A549 (cell line): ENCODE measurements around the gene BMP5. TPM values are rescaled to one million over a fixed set of nuclear protein-coding genes. Genes with fewer than 3 reads are reported as not detected.

Source experiments
- ATAC-seq, 2 experiments: fragments of 200-7000 bp in 1 of 2; fragments of >200 bp in 1 of 2; cut with Nextera tagmentation in 1 of 2; cut with Tn5 transposase in 1 of 2; 3 replicates each; pipeline versions ENCODE4 v1.8.0 to v1.9.1; 2018 to 2020; ENCODE audit warnings: mild to moderate bottlenecking in 1 of 2, moderate library complexity in 1 of 2
- CTCF ChIA-PET: fragments of 300-600 bp; sonication (Branson Sonifier 250); formaldehyde crosslinking; extraction: SDS; loops from one replicate; lab custom pipeline; 2021; ENCODE audit warnings: antibody characterized with exemption, inconsistent platforms; lab: Yijun Ruan, JAX
- POLR2A ChIA-PET: fragments of 350-600 bp; formaldehyde crosslinking; extraction: SDS; loops from one replicate; lab custom pipeline; 2021; ENCODE audit warnings: antibody characterized with exemption, inconsistent platforms; lab: Yijun Ruan, JAX
- DNase-seq, 2 experiments: peaks; one replicate each; pipeline versions ENCODE4 v3.0.0 to v3.0.0-alpha.2; 2011 to 2016; ENCODE audit warnings: low read depth in 1 of 2, low spot score in 1 of 2
- FAIRE-seq: peaks from 2 replicates; lab custom pipeline; 2011; peaks lifted over from hg19 to GRCh38; lab: Jason Lieb, UNC
- H3K27ac ChIP-seq, 2 experiments: fragments of >200 bp; sonication (Bioruptor Twin); formaldehyde crosslinking; 3 replicates each; pipeline ENCODE4 v1.5.1; 2016 to 2017
- H3K4me1 ChIP-seq: fragments of >200 bp; sonication (Bioruptor Twin); formaldehyde crosslinking; 3 replicates; pipeline ENCODE4 v1.6.1; 2016
- H3K4me2 ChIP-seq: fragments of >200 bp; sonication (Bioruptor Twin); formaldehyde crosslinking; 3 replicates; pipeline ENCODE4 v1.6.1; 2016
- H3K4me3 ChIP-seq: fragments of >200 bp; sonication (Bioruptor Twin); formaldehyde crosslinking; 3 replicates; pipeline ENCODE4 v1.5.1; 2016
- H3K9me3 ChIP-seq: fragments of >200 bp; sonication (Bioruptor Twin); formaldehyde crosslinking; 3 replicates; pipeline ENCODE4 v1.6.1; 2016
- CBX2 ChIP-seq: fragments of 200-600 bp; sonication (generic); IDR thresholded peaks from 2 replicates; pipeline ENCODE4 v1.6.1; 2016; ENCODE audit warnings: low read depth, mild to moderate bottlenecking, borderline replicate concordance
- CEBPB ChIP-seq, 2 experiments: fragments of >200 bp in 1 of 2; sonication (Bioruptor Twin) in 1 of 2; formaldehyde crosslinking in 1 of 2; IDR thresholded peaks; 2 replicates each; pipeline ENCODE4 v1.6.1; 2012 to 2016
- EHF ChIP-seq: fragments of 250-450 bp; sonication (Bioruptor Pico); IDR thresholded peaks from 2 replicates; pipeline ENCODE4 v1.5.0; 2020; ENCODE audit warnings: mild to moderate bottlenecking
- EHMT2 ChIP-seq: fragments of 200-600 bp; sonication (generic); IDR thresholded peaks from 2 replicates; pipeline ENCODE4 v1.6.1; 2016; ENCODE audit warnings: antibody characterized with exemption, low read depth, mild to moderate bottlenecking, moderate library complexity
- EP300 ChIP-seq, 2 experiments: fragments of >200 bp; sonication (Bioruptor Twin); formaldehyde crosslinking; IDR thresholded peaks; 2 replicates in 1 of 2; 3 replicates in 1 of 2; pipeline ENCODE4 v1.6.1; 2016 to 2017
- FOSL2 ChIP-seq, 2 experiments: fragments of 450-650 bp in 1 of 2; fragments of >200 bp in 1 of 2; sonication (Bioruptor Twin) in 1 of 2; formaldehyde crosslinking; IDR thresholded peaks; 2 replicates each; pipeline versions ENCODE4 v1.5.0 to v1.6.1; 2016 to 2020; ENCODE audit warnings: mild to moderate bottlenecking in 1 of 2, moderate library complexity in 1 of 2
- GATA3 ChIP-seq: IDR thresholded peaks from 2 replicates; pipeline ENCODE4 v1.6.1; 2012; ENCODE audit warnings: borderline replicate concordance
- HDAC2 ChIP-seq: fragments of 200-600 bp; sonication (generic); IDR thresholded peaks from 2 replicates; pipeline ENCODE4 v1.6.1; 2016
- HOXA7 ChIP-seq: fragments of 250-450 bp; sonication (Bioruptor Pico); IDR thresholded peaks from 2 replicates; pipeline ENCODE4 v1.5.0; 2020; ENCODE audit warnings: mild to moderate bottlenecking, moderate library complexity
- HOXB13 ChIP-seq: fragments of 250-450 bp; sonication (Bioruptor Pico); IDR thresholded peaks from 2 replicates; pipeline ENCODE4 v1.5.0; 2020; ENCODE audit warnings: low read depth, mild to moderate bottlenecking, moderate library complexity
- JUN ChIP-seq, 2 experiments: fragments of >200 bp; sonication (Bioruptor Twin); formaldehyde crosslinking; IDR thresholded peaks; 2 replicates in 1 of 2; 3 replicates in 1 of 2; pipeline ENCODE4 v1.6.1; 2016 to 2017
- JUNB ChIP-seq: fragments of >200 bp; sonication (Bioruptor Twin); formaldehyde crosslinking; IDR thresholded peaks from 2 replicates; pipeline ENCODE4 v1.6.1; 2016
- KDM1A ChIP-seq: fragments of 200-600 bp; sonication (generic); IDR thresholded peaks from 2 replicates; pipeline ENCODE4 v1.6.1; 2016; ENCODE audit warnings: low read depth, mild to moderate bottlenecking
- MYC ChIP-seq: IDR thresholded peaks from 2 replicates; pipeline ENCODE4 v1.6.1; 2012; ENCODE audit warnings: mild to moderate bottlenecking, inconsistent platforms, low read length, improper control_type of control experiment, borderline replicate concordance
- NFE2L2 ChIP-seq: fragments of 150-350 bp; conservative IDR thresholded peaks from 2 replicates; pipeline ENCODE4 v1.6.1; 2014; ENCODE audit warnings: low read length
- NPAS2 ChIP-seq: fragments of 250-450 bp; sonication (Bioruptor Pico); IDR thresholded peaks from 2 replicates; pipeline ENCODE4 v1.8.0; 2022; ENCODE audit warnings: mild to moderate bottlenecking, moderate library complexity, borderline replicate concordance
- NR3C1 ChIP-seq: fragments of >200 bp; sonication (Bioruptor Twin); formaldehyde crosslinking; IDR thresholded peaks from 3 replicates; pipeline ENCODE4 v1.6.1; 2017
- POLR2AphosphoS2 ChIP-seq: conservative IDR thresholded peaks from 2 replicates; pipeline ENCODE4 v1.6.1; 2012; ENCODE audit warnings: low read length, improper control_type of control experiment, inconsistent platforms
- RAD21 ChIP-seq, 2 experiments: fragments of >200 bp in 1 of 2; sonication (Bioruptor Twin) in 1 of 2; formaldehyde crosslinking in 1 of 2; IDR thresholded peaks in 1 of 2; conservative IDR thresholded peaks in 1 of 2; 2 replicates in 1 of 2; 3 replicates in 1 of 2; pipeline ENCODE4 v1.6.1; 2012 to 2018; ENCODE audit warnings: inconsistent platforms in 1 of 2
- RARB ChIP-seq: fragments of 250-450 bp; sonication (Bioruptor Pico); IDR thresholded peaks from 2 replicates; pipeline ENCODE4 v1.8.0; 2021; ENCODE audit warnings: mild to moderate bottlenecking, moderate library complexity
- RCOR1 ChIP-seq: fragments of 150-350 bp; IDR thresholded peaks from 2 replicates; pipeline ENCODE4 v1.6.1; 2014; ENCODE audit warnings: antibody characterized with exemption, low read length, low read depth
- RNF2 ChIP-seq: fragments of 200-600 bp; sonication (generic); IDR thresholded peaks from 2 replicates; pipeline ENCODE4 v1.6.1; 2016; ENCODE audit warnings: low read depth, mild to moderate bottlenecking, antibody characterized with exemption, moderate library complexity, borderline replicate concordance
- TFCP2L1 ChIP-seq: fragments of 250-450 bp; sonication (Bioruptor Pico); IDR thresholded peaks from 2 replicates; pipeline ENCODE4 v1.5.0; 2021; ENCODE audit warnings: mild to moderate bottlenecking
- ZSCAN20 ChIP-seq: fragments of 250-450 bp; sonication (Bioruptor Pico); IDR thresholded peaks from 2 replicates; pipeline ENCODE4 v1.8.0; 2022; ENCODE audit warnings: mild to moderate bottlenecking, moderate library complexity
- WGBS: methylation state at CpG from one replicate; pipeline ENCODE4 v1.1.6; 2017; ENCODE audit errors: missing lambda C conversion rate; 5-methylcytosine and 5-hydroxymethylcytosine counted together
- polyA plus RNA-seq, 4 experiments: library from polyadenylated mRNA; depleted of rRNA in 3 of 4; stranded (reverse); fragments of >200 nt; fragmentation: RNase III in 1 of 4; extraction: RNeasy Plus Mini Kit Qiagen cat#74134 plus additional on column Dnase treatment in 1 of 4; gene quantifications; 2 replicates in 3 of 4; 3 replicates in 1 of 4; pipeline ENCODE4 v1.2.3, GENCODE V29; 2011 to 2017
- TF ChIP-seq, protein P1 (sequence below): IDR thresholded peaks from 2 replicates; pipeline ENCODE4 v1.6.1; 2012
- TF ChIP-seq, protein P2 (sequence below): IDR thresholded peaks from 2 replicates; pipeline ENCODE4 v1.6.1; 2012
- TF ChIP-seq, protein P3 (sequence below): fragments of >200 bp; sonication (Bioruptor Twin); formaldehyde crosslinking; IDR thresholded peaks from 3 replicates; pipeline ENCODE4 v1.5.1; 2016
- TF ChIP-seq, protein P4 (sequence below): fragments of 200-600 bp; sonication (generic); IDR thresholded peaks from 2 replicates; pipeline ENCODE4 v1.6.1; 2016; ENCODE audit warnings: antibody characterized with exemption, mild to moderate bottlenecking, moderate library complexity
- TF ChIP-seq, protein P5 (sequence below): fragments of >200 bp; sonication (Bioruptor Twin); formaldehyde crosslinking; IDR thresholded peaks from 3 replicates; pipeline ENCODE4 v1.6.1; 2016
- TF ChIP-seq, protein P6 (sequence below): fragments of 250-450 bp; sonication (Bioruptor Pico); IDR thresholded peaks from 2 replicates; pipeline ENCODE4 v1.5.0; 2021; ENCODE audit warnings: mild to moderate bottlenecking, moderate library complexity, borderline replicate concordance

Gene BMP5
- polyA plus RNA-seq, 2 of the 4 experiments (the other 2 are of a cell fraction) = 0.04 to 0.12 TPM

DNA sequence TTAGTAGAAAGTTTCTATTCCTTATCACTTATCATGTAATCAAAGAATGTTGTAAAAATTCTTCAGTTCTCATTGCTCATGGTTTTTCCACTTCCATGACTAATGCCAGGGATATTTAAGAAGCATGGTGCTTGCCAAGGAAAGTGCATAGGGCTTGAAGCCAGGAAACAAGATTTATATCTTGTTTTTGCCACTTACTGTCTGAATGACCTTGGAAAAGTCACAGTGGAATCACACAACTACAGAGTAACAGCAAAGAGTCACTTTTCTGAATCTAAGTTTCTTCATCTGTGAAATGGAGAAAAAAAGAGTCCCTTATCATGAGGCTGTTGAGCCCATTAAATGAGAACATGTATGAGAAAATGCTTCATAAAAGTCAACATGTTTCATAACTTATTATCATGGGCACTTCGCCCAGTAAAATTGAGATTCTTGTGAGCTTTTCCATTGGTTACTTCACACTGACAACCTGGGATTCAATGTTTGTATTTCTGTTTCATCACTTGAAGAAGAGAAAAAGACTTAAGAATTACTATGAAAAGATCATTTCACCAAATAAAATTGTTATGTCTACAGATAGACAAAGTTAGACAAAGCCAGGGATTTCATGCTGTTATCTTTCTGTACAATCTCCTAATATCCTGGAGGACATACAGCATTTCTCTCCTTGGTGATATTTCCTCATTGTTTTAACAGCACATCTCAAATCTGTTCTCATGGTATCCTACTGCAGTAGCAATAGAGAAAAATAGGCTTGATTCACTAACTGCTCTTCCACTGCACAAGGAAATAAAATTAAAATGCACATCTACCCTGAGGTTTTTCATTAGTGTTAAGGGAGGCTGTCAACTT, 7.6 kb upstream of the BMP5 start:
- no peak overlapping the region for H3K4me3 ChIP-seq
- peak; percentile 87 to 89 for ATAC-seq
- no peak for TF ChIP-seq HOXB13 (CRISPR knock-in tag)
- peak; percentile 34 to 68; a peak in 2 of 5 replicates for TF ChIP-seq JUN (IDR thresholded peaks at IDR 0.05)
- TF ChIP-seq, protein P1, sequence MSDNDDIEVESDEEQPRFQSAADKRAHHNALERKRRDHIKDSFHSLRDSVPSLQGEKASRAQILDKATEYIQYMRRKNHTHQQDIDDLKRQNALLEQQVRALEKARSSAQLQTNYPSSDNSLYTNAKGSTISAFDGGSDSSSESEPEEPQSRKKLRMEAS = peak; percentile 62
- no peak for TF ChIP-seq ZSCAN20 (CRISPR knock-in tag)
- TF ChIP-seq EHF (CRISPR knock-in tag) = no peak
- peak; percentile 82 for TF ChIP-seq JUNB
- no peak for TF ChIP-seq NFE2L2
- no peak for TF ChIP-seq NR3C1
- TF ChIP-seq HDAC2 = no peak
- TF ChIP-seq, protein P2, sequence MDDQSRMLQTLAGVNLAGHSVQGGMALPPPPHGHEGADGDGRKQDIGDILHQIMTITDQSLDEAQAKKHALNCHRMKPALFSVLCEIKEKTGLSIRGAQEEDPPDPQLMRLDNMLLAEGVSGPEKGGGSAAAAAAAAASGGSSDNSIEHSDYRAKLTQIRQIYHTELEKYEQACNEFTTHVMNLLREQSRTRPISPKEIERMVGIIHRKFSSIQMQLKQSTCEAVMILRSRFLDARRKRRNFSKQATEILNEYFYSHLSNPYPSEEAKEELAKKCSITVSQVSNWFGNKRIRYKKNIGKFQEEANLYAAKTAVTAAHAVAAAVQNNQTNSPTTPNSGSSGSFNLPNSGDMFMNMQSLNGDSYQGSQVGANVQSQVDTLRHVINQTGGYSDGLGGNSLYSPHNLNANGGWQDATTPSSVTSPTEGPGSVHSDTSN = no peak
- no peak for TF ChIP-seq CBX2
- TF ChIP-seq, protein P3, sequence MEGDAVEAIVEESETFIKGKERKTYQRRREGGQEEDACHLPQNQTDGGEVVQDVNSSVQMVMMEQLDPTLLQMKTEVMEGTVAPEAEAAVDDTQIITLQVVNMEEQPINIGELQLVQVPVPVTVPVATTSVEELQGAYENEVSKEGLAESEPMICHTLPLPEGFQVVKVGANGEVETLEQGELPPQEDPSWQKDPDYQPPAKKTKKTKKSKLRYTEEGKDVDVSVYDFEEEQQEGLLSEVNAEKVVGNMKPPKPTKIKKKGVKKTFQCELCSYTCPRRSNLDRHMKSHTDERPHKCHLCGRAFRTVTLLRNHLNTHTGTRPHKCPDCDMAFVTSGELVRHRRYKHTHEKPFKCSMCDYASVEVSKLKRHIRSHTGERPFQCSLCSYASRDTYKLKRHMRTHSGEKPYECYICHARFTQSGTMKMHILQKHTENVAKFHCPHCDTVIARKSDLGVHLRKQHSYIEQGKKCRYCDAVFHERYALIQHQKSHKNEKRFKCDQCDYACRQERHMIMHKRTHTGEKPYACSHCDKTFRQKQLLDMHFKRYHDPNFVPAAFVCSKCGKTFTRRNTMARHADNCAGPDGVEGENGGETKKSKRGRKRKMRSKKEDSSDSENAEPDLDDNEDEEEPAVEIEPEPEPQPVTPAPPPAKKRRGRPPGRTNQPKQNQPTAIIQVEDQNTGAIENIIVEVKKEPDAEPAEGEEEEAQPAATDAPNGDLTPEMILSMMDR = no peak
- peak; percentile 44 to 49 for TF ChIP-seq CEBPB (IDR thresholded peaks at IDR 0.05)
- peak in 1 of 2 experiments; percentile 9; a peak in 1 of 5 replicates for TF ChIP-seq RAD21 (conservative IDR thresholded peaks at IDR 0.05 in 1 of 2, IDR thresholded peaks at IDR 0.05 in 1 of 2)
- no peak for TF ChIP-seq RARB (CRISPR knock-in tag)
- TF ChIP-seq, protein P4, sequence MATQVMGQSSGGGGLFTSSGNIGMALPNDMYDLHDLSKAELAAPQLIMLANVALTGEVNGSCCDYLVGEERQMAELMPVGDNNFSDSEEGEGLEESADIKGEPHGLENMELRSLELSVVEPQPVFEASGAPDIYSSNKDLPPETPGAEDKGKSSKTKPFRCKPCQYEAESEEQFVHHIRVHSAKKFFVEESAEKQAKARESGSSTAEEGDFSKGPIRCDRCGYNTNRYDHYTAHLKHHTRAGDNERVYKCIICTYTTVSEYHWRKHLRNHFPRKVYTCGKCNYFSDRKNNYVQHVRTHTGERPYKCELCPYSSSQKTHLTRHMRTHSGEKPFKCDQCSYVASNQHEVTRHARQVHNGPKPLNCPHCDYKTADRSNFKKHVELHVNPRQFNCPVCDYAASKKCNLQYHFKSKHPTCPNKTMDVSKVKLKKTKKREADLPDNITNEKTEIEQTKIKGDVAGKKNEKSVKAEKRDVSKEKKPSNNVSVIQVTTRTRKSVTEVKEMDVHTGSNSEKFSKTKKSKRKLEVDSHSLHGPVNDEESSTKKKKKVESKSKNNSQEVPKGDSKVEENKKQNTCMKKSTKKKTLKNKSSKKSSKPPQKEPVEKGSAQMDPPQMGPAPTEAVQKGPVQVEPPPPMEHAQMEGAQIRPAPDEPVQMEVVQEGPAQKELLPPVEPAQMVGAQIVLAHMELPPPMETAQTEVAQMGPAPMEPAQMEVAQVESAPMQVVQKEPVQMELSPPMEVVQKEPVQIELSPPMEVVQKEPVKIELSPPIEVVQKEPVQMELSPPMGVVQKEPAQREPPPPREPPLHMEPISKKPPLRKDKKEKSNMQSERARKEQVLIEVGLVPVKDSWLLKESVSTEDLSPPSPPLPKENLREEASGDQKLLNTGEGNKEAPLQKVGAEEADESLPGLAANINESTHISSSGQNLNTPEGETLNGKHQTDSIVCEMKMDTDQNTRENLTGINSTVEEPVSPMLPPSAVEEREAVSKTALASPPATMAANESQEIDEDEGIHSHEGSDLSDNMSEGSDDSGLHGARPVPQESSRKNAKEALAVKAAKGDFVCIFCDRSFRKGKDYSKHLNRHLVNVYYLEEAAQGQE = no peak
- TF ChIP-seq, protein P5, sequence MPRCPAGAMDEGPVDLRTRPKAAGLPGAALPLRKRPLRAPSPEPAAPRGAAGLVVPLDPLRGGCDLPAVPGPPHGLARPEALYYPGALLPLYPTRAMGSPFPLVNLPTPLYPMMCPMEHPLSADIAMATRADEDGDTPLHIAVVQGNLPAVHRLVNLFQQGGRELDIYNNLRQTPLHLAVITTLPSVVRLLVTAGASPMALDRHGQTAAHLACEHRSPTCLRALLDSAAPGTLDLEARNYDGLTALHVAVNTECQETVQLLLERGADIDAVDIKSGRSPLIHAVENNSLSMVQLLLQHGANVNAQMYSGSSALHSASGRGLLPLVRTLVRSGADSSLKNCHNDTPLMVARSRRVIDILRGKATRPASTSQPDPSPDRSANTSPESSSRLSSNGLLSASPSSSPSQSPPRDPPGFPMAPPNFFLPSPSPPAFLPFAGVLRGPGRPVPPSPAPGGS = peak; percentile 57; the same call in 1 of the 3 replicates
- TF ChIP-seq GATA3 = peak; percentile 96
- no peak for TF ChIP-seq MYC
- no peak for TF ChIP-seq POLR2AphosphoS2
- TF ChIP-seq, protein P6, sequence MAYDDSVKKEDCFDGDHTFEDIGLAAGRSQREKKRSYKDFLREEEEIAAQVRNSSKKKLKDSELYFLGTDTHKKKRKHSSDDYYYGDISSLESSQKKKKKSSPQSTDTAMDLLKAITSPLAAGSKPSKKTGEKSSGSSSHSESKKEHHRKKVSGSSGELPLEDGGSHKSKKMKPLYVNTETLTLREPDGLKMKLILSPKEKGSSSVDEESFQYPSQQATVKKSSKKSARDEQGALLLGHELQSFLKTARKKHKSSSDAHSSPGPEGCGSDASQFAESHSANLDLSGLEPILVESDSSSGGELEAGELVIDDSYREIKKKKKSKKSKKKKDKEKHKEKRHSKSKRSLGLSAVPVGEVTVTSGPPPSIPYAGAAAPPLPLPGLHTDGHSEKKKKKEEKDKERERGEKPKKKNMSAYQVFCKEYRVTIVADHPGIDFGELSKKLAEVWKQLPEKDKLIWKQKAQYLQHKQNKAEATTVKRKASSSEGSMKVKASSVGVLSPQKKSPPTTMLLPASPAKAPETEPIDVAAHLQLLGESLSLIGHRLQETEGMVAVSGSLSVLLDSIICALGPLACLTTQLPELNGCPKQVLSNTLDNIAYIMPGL (CRISPR knock-in tag) = no peak
- TF ChIP-seq FOSL2 (IDR thresholded peaks at IDR 0.05) = peak; percentile 63; the same call in 1 of the 2 replicates
- TF ChIP-seq FOSL2 (CRISPR knock-in tag; IDR thresholded peaks at IDR 0.05) = peak; percentile 89
- TF ChIP-seq EHMT2 = no peak
- TF ChIP-seq KDM1A = no peak
- peak; percentile 26 to 44; a peak in 2 of 5 replicates for TF ChIP-seq EP300 (IDR thresholded peaks at IDR 0.05)
- no peak for TF ChIP-seq NPAS2 (CRISPR knock-in tag)
- TF ChIP-seq TFCP2L1 (CRISPR knock-in tag) = no peak
- no peak for TF ChIP-seq RNF2
- TF ChIP-seq HOXA7 (CRISPR knock-in tag) = no peak
- TF ChIP-seq RCOR1 = no peak

More for the DNA sequence above, 7.6 kb upstream of the BMP5 start:
- FAIRE-seq (no peak), DNase-seq (peak in 1 of 2 experiments; percentile 76)
- Histone ChIP-seq H3K4me1 (peaks cover 33% of the 10 kb centered on the region), H3K27ac (peak overlapping the region; percentile 68 to 79), H3K9me3 (no peaks in the 10 kb centered on the region), H3K4me2 (peak overlapping the region; percentile 67)
- POLR2A ChIA-PET = no interaction called here
- CTCF ChIA-PET = interaction anchor here (1.3 kb wide), 1 partner anchor 266 kb away, joined by 3 read pairs; no protein-coding TSS in a partner anchor
- 13% methylated on average over 1 of the region's 1 CpG for WGBS
